Measurements from ENCODE around the gene BMP2.

DNA sequence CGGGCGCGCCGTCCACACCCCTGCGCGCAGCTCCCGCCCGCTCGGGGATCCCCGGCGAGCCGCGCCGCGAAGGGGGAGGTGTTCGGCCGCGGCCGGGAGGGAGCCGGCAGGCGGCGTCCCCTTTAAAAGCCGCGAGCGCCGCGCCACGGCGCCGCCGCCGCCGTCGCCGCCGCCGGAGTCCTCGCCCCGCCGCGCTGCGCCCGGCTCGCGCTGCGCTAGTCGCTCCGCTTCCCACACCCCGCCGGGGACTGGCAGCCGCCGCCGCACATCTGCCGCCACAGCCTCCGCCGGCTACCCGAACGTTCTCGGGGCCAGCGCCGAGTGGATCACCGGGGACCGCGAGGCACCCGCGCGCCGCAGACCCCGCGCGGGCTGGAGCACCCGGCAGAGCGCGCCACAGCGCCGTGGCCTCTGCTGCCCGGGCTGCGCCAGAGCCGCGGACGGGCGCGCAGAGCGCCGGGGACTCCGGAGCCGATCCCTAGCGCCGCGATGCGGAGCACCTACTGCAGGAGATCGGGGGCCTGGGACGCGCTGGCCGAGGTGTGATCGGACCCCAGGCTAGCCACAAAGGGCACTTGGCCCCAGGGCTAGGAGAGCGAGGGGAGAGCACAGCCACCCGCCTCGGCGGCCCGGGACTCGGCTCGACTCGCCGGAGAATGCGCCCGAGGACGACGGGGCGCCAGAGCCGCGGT lies at the start of gene BMP2:
- TF ChIP-seq, protein P1, sequence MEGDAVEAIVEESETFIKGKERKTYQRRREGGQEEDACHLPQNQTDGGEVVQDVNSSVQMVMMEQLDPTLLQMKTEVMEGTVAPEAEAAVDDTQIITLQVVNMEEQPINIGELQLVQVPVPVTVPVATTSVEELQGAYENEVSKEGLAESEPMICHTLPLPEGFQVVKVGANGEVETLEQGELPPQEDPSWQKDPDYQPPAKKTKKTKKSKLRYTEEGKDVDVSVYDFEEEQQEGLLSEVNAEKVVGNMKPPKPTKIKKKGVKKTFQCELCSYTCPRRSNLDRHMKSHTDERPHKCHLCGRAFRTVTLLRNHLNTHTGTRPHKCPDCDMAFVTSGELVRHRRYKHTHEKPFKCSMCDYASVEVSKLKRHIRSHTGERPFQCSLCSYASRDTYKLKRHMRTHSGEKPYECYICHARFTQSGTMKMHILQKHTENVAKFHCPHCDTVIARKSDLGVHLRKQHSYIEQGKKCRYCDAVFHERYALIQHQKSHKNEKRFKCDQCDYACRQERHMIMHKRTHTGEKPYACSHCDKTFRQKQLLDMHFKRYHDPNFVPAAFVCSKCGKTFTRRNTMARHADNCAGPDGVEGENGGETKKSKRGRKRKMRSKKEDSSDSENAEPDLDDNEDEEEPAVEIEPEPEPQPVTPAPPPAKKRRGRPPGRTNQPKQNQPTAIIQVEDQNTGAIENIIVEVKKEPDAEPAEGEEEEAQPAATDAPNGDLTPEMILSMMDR (IDR thresholded peaks at IDR 0.05; ENCODE audit: low read depth, low read length): no peak
- TF ChIP-seq EZH2phosphoT487 (IDR thresholded peaks at IDR 0.05; ENCODE audit: low read depth): no peak

Measured in OCI-LY3 (cell line).